Measurements from ENCODE around the gene RASA3. TPM values are rescaled to one million over a fixed set of nuclear protein-coding genes. Genes with fewer than 3 reads are reported as not detected.
A peak's percentile ranks its signal among the peaks of the same experiment; 100 is the strongest.

RASA3 gene
- total RNA-seq, 1 experiment from 2014 or later, result 22.3 TPM

- Mint-ChIP-seq H3K27ac (no peak overlapping the region), H3K36me3 (0 out of 2 replicates have a peak, but pooled peaks cover under 1% of the 10 kb centered on the region), H3K9me3 (peaks cover 1% of the 10 kb centered on the region), H3K4me1 (no peaks in the 10 kb centered on the region), H3K4me3 (no peak overlapping the region), H3K27me3 (ENCODE audit: low read depth) (no peaks in the 10 kb centered on the region)
- CTCF ChIA-PET, result no interaction called here
- POLR2A ChIA-PET, result no interaction called here
- no peak for ATAC-seq
- TF ChIP-seq SP1 (CRISPR knock-in tag; conservative IDR thresholded peaks at IDR 0.05), result no peak
- peak; percentile 11 for DNase-seq (ENCODE audit: low spot score)
These were observed 10.4 kb upstream of the RASA3 start for GRCh38 chr13:114142640-114143490.

DNA sequence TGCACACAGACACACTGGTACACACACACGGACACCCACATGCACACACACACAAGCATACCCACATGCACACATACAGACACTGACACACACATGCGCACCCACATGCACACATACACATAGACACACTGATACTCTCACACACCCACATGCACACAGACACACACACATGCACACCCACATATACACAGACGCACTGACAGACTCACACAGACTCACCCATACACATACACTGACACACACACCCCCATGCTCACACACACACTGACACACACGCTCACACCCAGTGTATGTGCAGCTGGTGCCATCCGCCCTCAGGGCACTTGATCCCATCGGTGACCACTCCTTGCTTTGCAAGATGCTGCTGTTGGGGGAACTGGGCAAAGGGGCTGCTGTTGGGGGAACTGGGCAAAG, 9.7 kb upstream of the RASA3 start:
- Mint-ChIP-seq H3K4me3 (no peak overlapping the region), H3K9me3 (peaks cover 7% of the 10 kb centered on the region), H3K36me3 (0 out of 2 replicates have a peak, but pooled peaks cover 4% of the 10 kb centered on the region), H3K27ac (no peak overlapping the region), H3K27me3 (ENCODE audit: low read depth) (no peaks in the 10 kb centered on the region), H3K4me1 (no peaks in the 10 kb centered on the region)
- CTCF ChIA-PET, result no interaction called here
- DNase-seq (ENCODE audit: low spot score) (peak; percentile 7), ATAC-seq (no peak)
- TF ChIP-seq JAZF1 (CRISPR knock-in tag; IDR thresholded peaks at IDR 0.05), result no peak
- TF ChIP-seq, protein P1, sequence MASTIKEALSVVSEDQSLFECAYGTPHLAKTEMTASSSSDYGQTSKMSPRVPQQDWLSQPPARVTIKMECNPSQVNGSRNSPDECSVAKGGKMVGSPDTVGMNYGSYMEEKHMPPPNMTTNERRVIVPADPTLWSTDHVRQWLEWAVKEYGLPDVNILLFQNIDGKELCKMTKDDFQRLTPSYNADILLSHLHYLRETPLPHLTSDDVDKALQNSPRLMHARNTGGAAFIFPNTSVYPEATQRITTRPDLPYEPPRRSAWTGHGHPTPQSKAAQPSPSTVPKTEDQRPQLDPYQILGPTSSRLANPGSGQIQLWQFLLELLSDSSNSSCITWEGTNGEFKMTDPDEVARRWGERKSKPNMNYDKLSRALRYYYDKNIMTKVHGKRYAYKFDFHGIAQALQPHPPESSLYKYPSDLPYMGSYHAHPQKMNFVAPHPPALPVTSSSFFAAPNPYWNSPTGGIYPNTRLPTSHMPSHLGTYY (CRISPR knock-in tag; IDR thresholded peaks at IDR 0.05), result no peak
- no peak for TF ChIP-seq MXD4 (CRISPR knock-in tag; IDR thresholded peaks at IDR 0.05; ENCODE audit: borderline replicate concordance)
- TF ChIP-seq TCF7 (CRISPR knock-in tag; IDR thresholded peaks at IDR 0.05; ENCODE audit: low read depth), result no peak
- TF ChIP-seq, protein P2, sequence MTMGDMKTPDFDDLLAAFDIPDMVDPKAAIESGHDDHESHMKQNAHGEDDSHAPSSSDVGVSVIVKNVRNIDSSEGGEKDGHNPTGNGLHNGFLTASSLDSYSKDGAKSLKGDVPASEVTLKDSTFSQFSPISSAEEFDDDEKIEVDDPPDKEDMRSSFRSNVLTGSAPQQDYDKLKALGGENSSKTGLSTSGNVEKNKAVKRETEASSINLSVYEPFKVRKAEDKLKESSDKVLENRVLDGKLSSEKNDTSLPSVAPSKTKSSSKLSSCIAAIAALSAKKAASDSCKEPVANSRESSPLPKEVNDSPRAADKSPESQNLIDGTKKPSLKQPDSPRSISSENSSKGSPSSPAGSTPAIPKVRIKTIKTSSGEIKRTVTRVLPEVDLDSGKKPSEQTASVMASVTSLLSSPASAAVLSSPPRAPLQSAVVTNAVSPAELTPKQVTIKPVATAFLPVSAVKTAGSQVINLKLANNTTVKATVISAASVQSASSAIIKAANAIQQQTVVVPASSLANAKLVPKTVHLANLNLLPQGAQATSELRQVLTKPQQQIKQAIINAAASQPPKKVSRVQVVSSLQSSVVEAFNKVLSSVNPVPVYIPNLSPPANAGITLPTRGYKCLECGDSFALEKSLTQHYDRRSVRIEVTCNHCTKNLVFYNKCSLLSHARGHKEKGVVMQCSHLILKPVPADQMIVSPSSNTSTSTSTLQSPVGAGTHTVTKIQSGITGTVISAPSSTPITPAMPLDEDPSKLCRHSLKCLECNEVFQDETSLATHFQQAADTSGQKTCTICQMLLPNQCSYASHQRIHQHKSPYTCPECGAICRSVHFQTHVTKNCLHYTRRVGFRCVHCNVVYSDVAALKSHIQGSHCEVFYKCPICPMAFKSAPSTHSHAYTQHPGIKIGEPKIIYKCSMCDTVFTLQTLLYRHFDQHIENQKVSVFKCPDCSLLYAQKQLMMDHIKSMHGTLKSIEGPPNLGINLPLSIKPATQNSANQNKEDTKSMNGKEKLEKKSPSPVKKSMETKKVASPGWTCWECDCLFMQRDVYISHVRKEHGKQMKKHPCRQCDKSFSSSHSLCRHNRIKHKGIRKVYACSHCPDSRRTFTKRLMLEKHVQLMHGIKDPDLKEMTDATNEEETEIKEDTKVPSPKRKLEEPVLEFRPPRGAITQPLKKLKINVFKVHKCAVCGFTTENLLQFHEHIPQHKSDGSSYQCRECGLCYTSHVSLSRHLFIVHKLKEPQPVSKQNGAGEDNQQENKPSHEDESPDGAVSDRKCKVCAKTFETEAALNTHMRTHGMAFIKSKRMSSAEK (CRISPR knock-in tag; IDR thresholded peaks at IDR 0.05; ENCODE audit: borderline replicate concordance), result no peak
- no peak for TF ChIP-seq TEAD4 (CRISPR knock-in tag; IDR thresholded peaks at IDR 0.05)
- POLR2A ChIA-PET, result no interaction called here

- CTCF ChIA-PET, result no interaction called here
- ATAC-seq, result no peak
These were observed 9.0 kb upstream of the RASA3 start for GRCh38 chr13:114141261-114141996.

More at GRCh38 chr13:114141261-114141996, 9.0 kb upstream of the RASA3 start:
- Mint-ChIP-seq H3K27me3 (ENCODE audit: low read depth) (no peaks in the 10 kb centered on the region), H3K4me1 (no peaks in the 10 kb centered on the region), H3K4me3 (no peak overlapping the region), H3K27ac (no peak overlapping the region), H3K9me3 (peaks cover 7% of the 10 kb centered on the region), H3K36me3 (0 out of 2 replicates have a peak, but pooled peaks cover 4% of the 10 kb centered on the region)
- DNase-seq (ENCODE audit: low spot score), result peak; percentile 2
- TF ChIP-seq NR3C1 (CRISPR knock-in tag; conservative IDR thresholded peaks at IDR 0.05; ENCODE audit: low read depth) (no peak), ZBTB43 (CRISPR knock-in tag; IDR thresholded peaks at IDR 0.05) (peak; percentile 12; the same call in 1 of the 2 replicates)
- POLR2A ChIA-PET, result no interaction called here
